ENCODE measurements around the gene COX4I1. TPM values are rescaled to one million over a fixed set of nuclear protein-coding genes. Genes with fewer than 3 reads are reported as not detected.

The COX4I1 gene
- total and polyA plus RNA-seq, 2 donors (not counting 1 experiment from before 2014, with no cell fraction given): 759 to 813 TPM

DNA sequence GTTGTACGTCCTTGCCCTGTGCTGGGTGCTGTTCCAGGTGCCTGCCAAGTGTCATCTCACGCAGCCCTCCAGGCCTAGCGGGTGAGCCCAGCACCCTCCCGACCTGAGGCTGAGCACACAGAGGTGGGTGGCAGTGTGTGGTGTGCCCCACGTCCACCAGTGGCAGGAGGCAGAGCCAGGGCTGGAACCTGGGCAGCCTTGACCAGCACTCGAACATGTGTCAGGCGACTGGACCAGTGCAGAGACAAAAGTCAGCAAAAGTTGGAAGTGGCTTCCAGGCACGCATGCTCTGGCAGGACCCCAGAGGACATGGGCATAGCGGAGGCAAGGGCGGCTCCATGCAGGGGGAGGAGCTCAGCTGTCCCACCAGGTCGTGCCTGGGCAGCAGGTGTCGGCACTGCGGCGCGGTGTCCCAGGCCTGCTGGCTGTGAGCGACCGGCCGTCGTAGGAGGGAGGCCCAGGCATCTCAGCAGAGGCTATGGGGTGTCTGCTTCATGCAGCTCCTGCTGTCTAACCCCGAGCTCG, 35.8 kb downstream of the COX4I1 start:
- H3K79me2 ChIP-seq (ENCODE audit: control insufficient read depth, insufficient read depth, low read length): no peaks in the 10 kb centered on the region
- H3K4me3 Mint-ChIP-seq: no peak overlapping the region
- ChIA-PET CTCF (interaction anchor here (0.9 to 5.6 kb wide), 4 partner anchors 9 to 153 kb away, joined by 3 to 58 read pairs (median 12); no protein-coding TSS in a partner anchor), POLR2A (no interaction called here)
- H3K4me2 ChIP-seq (replicated peaks; ENCODE audit: low read depth, low read length, poor library complexity, severe bottlenecking): no peak overlapping the region
- H4K20me1 ChIP-seq (ENCODE audit: control insufficient read depth, insufficient read depth, low read length, poor library complexity, severe bottlenecking): no peaks in the 10 kb centered on the region
- no peak overlapping the region for H3K9ac ChIP-seq (ENCODE audit: low read length)
- TF ChIP-seq, protein P1, sequence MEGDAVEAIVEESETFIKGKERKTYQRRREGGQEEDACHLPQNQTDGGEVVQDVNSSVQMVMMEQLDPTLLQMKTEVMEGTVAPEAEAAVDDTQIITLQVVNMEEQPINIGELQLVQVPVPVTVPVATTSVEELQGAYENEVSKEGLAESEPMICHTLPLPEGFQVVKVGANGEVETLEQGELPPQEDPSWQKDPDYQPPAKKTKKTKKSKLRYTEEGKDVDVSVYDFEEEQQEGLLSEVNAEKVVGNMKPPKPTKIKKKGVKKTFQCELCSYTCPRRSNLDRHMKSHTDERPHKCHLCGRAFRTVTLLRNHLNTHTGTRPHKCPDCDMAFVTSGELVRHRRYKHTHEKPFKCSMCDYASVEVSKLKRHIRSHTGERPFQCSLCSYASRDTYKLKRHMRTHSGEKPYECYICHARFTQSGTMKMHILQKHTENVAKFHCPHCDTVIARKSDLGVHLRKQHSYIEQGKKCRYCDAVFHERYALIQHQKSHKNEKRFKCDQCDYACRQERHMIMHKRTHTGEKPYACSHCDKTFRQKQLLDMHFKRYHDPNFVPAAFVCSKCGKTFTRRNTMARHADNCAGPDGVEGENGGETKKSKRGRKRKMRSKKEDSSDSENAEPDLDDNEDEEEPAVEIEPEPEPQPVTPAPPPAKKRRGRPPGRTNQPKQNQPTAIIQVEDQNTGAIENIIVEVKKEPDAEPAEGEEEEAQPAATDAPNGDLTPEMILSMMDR (IDR thresholded peaks at IDR 0.05): no peak
- no peak for TF ChIP-seq EZH2 (IDR thresholded peaks at IDR 0.05; ENCODE audit: borderline replicate concordance, insufficient read depth, low read depth, low read length, poor library complexity, severe bottlenecking)
- DNase-seq (no peak), ATAC-seq (ENCODE audit: low read depth) (no peak)
- H3K27ac ChIP-seq (ENCODE audit: low read length in 2 of 2): no peak overlapping the region
- H3K4me1 Mint-ChIP-seq: peaks cover 29% of the 10 kb centered on the region
- no peak overlapping the region for H3K4me3 ChIP-seq (ENCODE audit: control extremely low read depth in 1 of 5, extremely low read depth in 1 of 5, insufficient read depth in 1 of 5, low read depth in 2 of 5, low read length in 4 of 5)
- H3K9me3 ChIP-seq (ENCODE audit: control extremely low read depth in 1 of 3, control insufficient read depth in 2 of 3, insufficient read depth in 1 of 3, low read length in 2 of 3): peaks cover 0 to 16% (median 0%) of the 10 kb centered on the region in 3 donors
- intact Hi-C loops (cut with micrococcal nuclease): no loop called here
- peak overlapping the region; percentile 74 for H3K27ac Mint-ChIP-seq
- WGBS (ENCODE audit: insufficient coverage): 89% methylated on average over 21 of the region's 21 CpGs
- no peak overlapping the region for H2AFZ ChIP-seq (ENCODE audit: insufficient read depth, low read depth, low read length, poor library complexity, severe bottlenecking)
- no peaks in the 10 kb centered on the region for H3K9me3 Mint-ChIP-seq (ENCODE audit: insufficient read depth)
- peaks cover 33 to 46% of the 10 kb centered on the region in 2 donors for H3K4me1 ChIP-seq (ENCODE audit: control insufficient read depth in 2 of 2, insufficient read depth in 2 of 2, low read length in 2 of 2)
- no peaks in the 10 kb centered on the region for H3K27me3 Mint-ChIP-seq
- H3K36me3 ChIP-seq (replicated peaks in 1 of 2; ENCODE audit: control extremely low read depth in 1 of 2, control insufficient read depth in 1 of 2, extremely low read depth in 1 of 2, insufficient read depth in 2 of 2, low read length in 1 of 2): no peaks in the 10 kb centered on the region
- peaks cover 0 to 14% (median 0%) of the 10 kb centered on the region in 4 experiments for H3K27me3 ChIP-seq (replicated peaks in 1 of 4; ENCODE audit: control extremely low read depth in 1 of 4, control insufficient read depth in 3 of 4, insufficient read depth in 4 of 4, low read length in 3 of 4)

DNA sequence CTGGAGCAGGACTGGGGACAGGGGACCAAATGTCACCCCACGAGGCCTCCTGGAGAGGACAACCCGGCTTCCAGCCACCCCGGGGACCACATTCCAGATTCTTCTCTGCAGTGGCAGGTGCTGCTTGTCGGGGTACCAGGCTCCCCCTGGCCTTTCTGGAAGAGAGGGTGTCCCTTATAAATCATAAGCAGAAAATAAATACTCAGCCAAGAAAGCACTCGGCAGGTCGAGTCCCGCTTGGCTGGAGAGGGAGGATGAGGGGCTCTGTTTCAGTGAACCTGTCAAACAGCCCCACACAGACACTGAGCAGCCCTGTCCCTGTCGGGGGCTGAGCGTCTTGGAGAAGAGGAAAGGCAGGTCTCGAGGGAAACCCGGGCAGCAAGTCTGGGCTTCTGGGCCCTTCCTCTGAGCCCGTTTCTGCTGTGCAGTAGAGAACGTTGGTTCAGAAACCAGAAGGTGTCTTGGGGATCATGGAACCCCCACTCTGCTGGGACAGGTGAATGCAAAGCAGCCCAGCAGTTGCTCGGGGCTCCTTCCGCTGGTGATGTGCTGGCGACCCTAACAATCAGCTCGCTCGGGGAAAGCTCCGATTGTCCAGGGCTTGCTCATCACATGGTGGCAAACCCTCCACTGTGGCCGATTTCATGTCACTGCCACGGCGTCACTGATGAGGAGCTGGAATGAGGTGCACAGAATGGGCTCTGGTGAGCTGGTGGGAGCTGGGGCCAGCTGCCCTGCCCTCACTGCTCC, 36.6 kb downstream of the COX4I1 start:
- H3K27me3 Mint-ChIP-seq: no peaks in the 10 kb centered on the region
- no peaks in the 10 kb centered on the region for H4K20me1 ChIP-seq (ENCODE audit: control insufficient read depth, insufficient read depth, low read length, poor library complexity, severe bottlenecking)
- WGBS (ENCODE audit: insufficient coverage): 59% methylated on average over 18 of the region's 22 CpGs
- DNase-seq (no peak), ATAC-seq (ENCODE audit: low read depth) (no peak)
- no peak overlapping the region for H3K4me3 Mint-ChIP-seq
- no peaks in the 10 kb centered on the region for H3K79me2 ChIP-seq (ENCODE audit: control insufficient read depth, insufficient read depth, low read length)
- H3K4me1 ChIP-seq (ENCODE audit: control insufficient read depth in 2 of 2, insufficient read depth in 2 of 2, low read length in 2 of 2): peaks cover 25 to 43% of the 10 kb centered on the region in 2 donors
- H3K4me1 Mint-ChIP-seq: peaks cover 23% of the 10 kb centered on the region
- H3K27ac Mint-ChIP-seq: peak overlapping the region; percentile 20
- no peak overlapping the region for H2AFZ ChIP-seq (ENCODE audit: insufficient read depth, low read depth, low read length, poor library complexity, severe bottlenecking)
- peaks cover 0 to 14% (median 0%) of the 10 kb centered on the region in 4 experiments for H3K27me3 ChIP-seq (replicated peaks in 1 of 4; ENCODE audit: control extremely low read depth in 1 of 4, control insufficient read depth in 3 of 4, insufficient read depth in 4 of 4, low read length in 3 of 4)
- H3K36me3 ChIP-seq (replicated peaks in 1 of 2; ENCODE audit: control extremely low read depth in 1 of 2, control insufficient read depth in 1 of 2, extremely low read depth in 1 of 2, insufficient read depth in 2 of 2, low read length in 1 of 2): no peaks in the 10 kb centered on the region
- ChIA-PET CTCF (interaction anchor here (1.2 to 5.6 kb wide), 3 partner anchors 15 to 77 kb away, joined by 3 to 58 read pairs (median 7); no protein-coding TSS in a partner anchor), POLR2A (interaction anchor here (1.1 kb wide), 1 partner anchor 62 kb away, joined by 3 read pairs; no protein-coding TSS in a partner anchor)
- no peaks in the 10 kb centered on the region for H3K9me3 Mint-ChIP-seq (ENCODE audit: insufficient read depth)
- peaks cover 0 to 13% (median 0%) of the 10 kb centered on the region in 3 donors for H3K9me3 ChIP-seq (ENCODE audit: control extremely low read depth in 1 of 3, control insufficient read depth in 2 of 3, insufficient read depth in 1 of 3, low read length in 2 of 3)
- no peak overlapping the region for H3K4me2 ChIP-seq (replicated peaks; ENCODE audit: low read depth, low read length, poor library complexity, severe bottlenecking)
- TF ChIP-seq EZH2 (IDR thresholded peaks at IDR 0.05; ENCODE audit: borderline replicate concordance, insufficient read depth, low read depth, low read length, poor library complexity, severe bottlenecking): no peak
- TF ChIP-seq, protein P1 (IDR thresholded peaks at IDR 0.05): no peak
- intact Hi-C loops (cut with micrococcal nuclease): no loop called here
- H3K4me3 ChIP-seq (ENCODE audit: control extremely low read depth in 1 of 5, extremely low read depth in 1 of 5, insufficient read depth in 1 of 5, low read depth in 2 of 5, low read length in 4 of 5): no peak overlapping the region
- no peak overlapping the region for H3K27ac ChIP-seq (ENCODE audit: low read length in 2 of 2)
- H3K9ac ChIP-seq (ENCODE audit: low read length): no peak overlapping the region

Data from B cell (primary cell).